Lower lobe of right lung (tissue), 2 donors: ENCODE results near the gene PRTFDC1. TPM values are rescaled to one million over a fixed set of nuclear protein-coding genes. Genes with fewer than 3 reads are reported as not detected.

ENCODE experiments used
- ATAC-seq, 2 donors: fragments of 200-7000 bp; cut with Tn5 transposase; one replicate each; pipeline ENCODE4 v1.9.1; 2020 to 2022; ENCODE audit warnings: mild to moderate bottlenecking in 2 of 2, moderate library complexity in 2 of 2
- DNase-seq: peaks from one replicate; pipeline ENCODE4 v3.0.0-alpha.2; 2020
- H3K27ac ChIP-seq: fragments of 200-600 bp; one replicate; pipeline ENCODE4 v1.8.0; 2022
- H3K27me3 ChIP-seq: fragments of 200-600 bp; one replicate; pipeline ENCODE4 v1.8.0; 2022; ENCODE audit warnings: low read depth
- H3K36me3 ChIP-seq: fragments of 200-600 bp; one replicate; pipeline ENCODE4 v1.8.0; 2022; ENCODE audit warnings: mild to moderate bottlenecking
- H3K4me1 ChIP-seq: fragments of 200-600 bp; one replicate; pipeline ENCODE4 v1.8.0; 2022
- H3K4me3 ChIP-seq: fragments of 200-600 bp; one replicate; pipeline ENCODE4 v1.8.0; 2022; ENCODE audit warnings: mild to moderate bottlenecking
- H3K9me3 ChIP-seq: fragments of 200-600 bp; one replicate; pipeline ENCODE4 v1.8.0; 2022
- CTCF ChIP-seq: fragments of 200-600 bp; IDR thresholded peaks from one replicate; pipeline ENCODE4 v1.8.0; 2022; ENCODE audit warnings: antibody characterized with exemption, mild to moderate bottlenecking
- intact Hi-C: fragments of 100-400 bp; cut with DNase I; formaldehyde crosslinking; loops from one replicate; pipeline ENCODE4 v1.11.0; 2022
- total RNA-seq: library from RNA; stranded (reverse); fragmentation: NEBNext Ultra II Directional; extraction: Animal tissue kit (Norgen Biotek cat#: 25700); gene quantifications from one replicate; pipeline ENCODE4 v1.2.1, GENCODE V29; 2021
- donor health status: DM: no; HTN: yes; CAD: no; lungs with severe emphysema.

The PRTFDC1 gene
- total RNA-seq, 1 donor from 2014 or later, result 3.8 TPM

- H3K4me3 ChIP-seq, result no peak overlapping the region
- no peaks in the 10 kb centered on the region for H3K27me3 ChIP-seq
- DNase-seq (no peak), ATAC-seq (no peak)
- H3K36me3 ChIP-seq, result no peaks in the 10 kb centered on the region
- H3K9me3 ChIP-seq, result no peaks in the 10 kb centered on the region
- no peaks in the 10 kb centered on the region for H3K4me1 ChIP-seq
- H3K27ac ChIP-seq, result no peak overlapping the region
- no peak for TF ChIP-seq CTCF
- intact Hi-C loops, result no loop called here
Observed at GRCh38 chr10:24965051-24965450, 12.6 kb upstream of the PRTFDC1 start.

GRCh38 chr10:24963521-24964041, 11.2 kb upstream of the PRTFDC1 start:
- H3K27ac ChIP-seq, result no peak overlapping the region

GRCh38 chr10:24962995-24963394, 10.6 kb upstream of the PRTFDC1 start:
- no peak for ATAC-seq
- no peaks in the 10 kb centered on the region for H3K9me3 ChIP-seq
- no peak overlapping the region for H3K4me3 ChIP-seq
- H3K27ac ChIP-seq, result no peak overlapping the region
- H3K4me1 ChIP-seq, result peaks cover 5% of the 10 kb centered on the region
- H3K27me3 ChIP-seq, result no peaks in the 10 kb centered on the region
- no peak for TF ChIP-seq CTCF
- intact Hi-C loops, result no loop called here
- no peak for DNase-seq
- H3K36me3 ChIP-seq, result no peaks in the 10 kb centered on the region

More at GRCh38 chr10:24963521-24964041, 11.2 kb upstream of the PRTFDC1 start:
- Histone ChIP-seq H3K27me3 (no peaks in the 10 kb centered on the region), H3K4me1 (peaks cover 5% of the 10 kb centered on the region), H3K4me3 (no peak overlapping the region), H3K9me3 (no peaks in the 10 kb centered on the region), H3K36me3 (no peaks in the 10 kb centered on the region)
- intact Hi-C loops, result no loop called here
- ATAC-seq (no peak), DNase-seq (no peak)
- TF ChIP-seq CTCF, result no peak

- Histone ChIP-seq H3K36me3 (no peaks in the 10 kb centered on the region), H3K27ac (no peak overlapping the region), H3K9me3 (no peaks in the 10 kb centered on the region), H3K4me1 (peaks cover 5% of the 10 kb centered on the region), H3K27me3 (no peaks in the 10 kb centered on the region), H3K4me3 (no peak overlapping the region)
- no peak for TF ChIP-seq CTCF
- DNase-seq, result no peak
- intact Hi-C loops, result no loop called here
- ATAC-seq, result no peak
Observed at GRCh38 chr10:24961582-24961981, 9.2 kb upstream of the PRTFDC1 start.

- H3K27ac ChIP-seq, result peak overlapping the region; percentile 28
- no peak for TF ChIP-seq CTCF
- no peak for ATAC-seq
- no peaks in the 10 kb centered on the region for H3K9me3 ChIP-seq
- peaks cover 5% of the 10 kb centered on the region for H3K4me1 ChIP-seq
- H3K4me3 ChIP-seq, result no peak overlapping the region
- no peaks in the 10 kb centered on the region for H3K36me3 ChIP-seq
- DNase-seq, result no peak
- intact Hi-C loops, result no loop called here
- H3K27me3 ChIP-seq, result no peaks in the 10 kb centered on the region
Observed at GRCh38 chr10:24959382-24959730, 7.0 kb upstream of the PRTFDC1 start.
